NCI-H2107 treated with DMSO at 0.1 percent for 48 hours (cell line): ENCODE measurements around the gene PIK3R5.
"Not testable (repeated sequence)": the region's sequence is repeated elsewhere in the genome, so short reads cannot be mapped to it uniquely, and the experiment has no call there.

Source experiments
- DNase-seq: peaks from one replicate; lab custom pipeline; 2025; ENCODE audit not compliant: unreplicated experiment; lab: John Stamatoyannopoulos, UW

Gene PIK3R5

DNA sequence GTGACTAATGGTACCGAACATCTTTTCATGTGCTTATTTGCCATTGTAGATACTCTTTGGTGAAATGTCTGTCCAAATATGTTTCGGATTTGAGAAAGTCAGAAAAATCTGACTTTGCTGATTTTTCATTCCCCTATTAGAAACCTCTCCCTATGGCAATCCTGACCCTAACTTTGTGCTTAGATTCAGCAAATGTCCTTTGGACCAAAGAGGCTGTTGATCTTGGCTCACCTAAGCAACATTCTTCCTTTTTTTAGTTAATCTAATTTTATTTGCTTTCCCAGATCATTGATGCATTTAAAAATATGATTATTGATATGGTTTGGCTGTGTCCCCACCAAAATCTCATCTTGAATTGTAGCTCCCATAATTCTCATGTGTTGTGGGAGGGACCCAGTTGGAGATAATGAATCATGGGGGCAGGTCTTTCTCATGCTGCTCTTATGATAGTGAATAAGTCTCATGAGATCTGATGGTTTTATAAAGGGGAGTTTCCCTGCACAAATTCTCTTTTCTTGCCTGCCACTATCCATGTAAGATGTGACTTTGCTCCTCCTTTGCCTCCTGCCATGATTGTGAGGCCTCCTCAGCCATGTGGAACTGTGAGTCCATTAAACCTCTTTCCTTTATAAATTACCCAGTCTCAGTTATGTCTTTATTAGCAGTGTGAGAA, 22.9 kb upstream of the PIK3R5 start:
- not testable (repeated sequence) for DNase-seq

DNA sequence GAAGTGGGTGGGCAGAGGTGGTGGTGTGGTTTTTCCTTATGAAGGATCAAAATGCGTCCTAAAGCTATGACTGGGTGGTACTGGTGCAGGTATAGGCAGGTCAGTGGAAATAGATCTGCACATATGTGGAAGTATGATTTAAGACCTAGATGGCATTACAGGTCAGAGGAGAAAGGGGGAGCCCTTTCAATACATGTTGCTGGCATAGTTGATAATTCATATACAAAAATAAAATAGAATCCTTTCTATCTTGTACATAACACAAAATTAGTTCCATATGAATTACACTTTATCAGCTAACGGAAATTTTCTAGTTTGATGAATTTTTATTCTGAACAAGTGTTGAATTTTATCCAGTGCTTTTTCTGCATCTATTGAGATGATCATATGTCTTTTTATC, 20.8 kb upstream of the PIK3R5 start:
- DNase-seq, result no peak

GRCh38 chr17:8985054-8985701, 19.7 kb upstream of the PIK3R5 start:
- DNase-seq, result no peak

DNA sequence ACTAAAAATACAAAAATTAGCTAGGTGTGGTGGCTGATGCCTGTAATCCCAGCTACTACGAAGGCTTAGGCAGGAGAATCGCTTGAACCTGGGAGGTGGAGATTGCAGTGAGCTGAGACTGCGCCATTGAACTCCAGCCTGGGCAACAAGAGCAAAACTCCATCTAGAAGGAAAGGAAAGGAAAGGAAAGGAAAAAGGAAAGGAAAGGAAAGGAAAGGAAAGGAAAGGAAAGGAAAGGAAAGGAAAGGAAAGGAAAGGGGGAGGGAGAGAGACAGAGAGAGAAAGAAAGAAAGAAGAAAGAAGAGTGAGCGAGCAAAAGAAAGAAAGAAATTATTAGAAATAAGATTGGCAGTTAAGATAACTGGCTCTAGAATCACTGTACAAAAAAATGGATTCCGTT, 18.7 kb upstream of the PIK3R5 start:
- not testable (repeated sequence) for DNase-seq

- DNase-seq, result no peak
Observed at GRCh38 chr17:8981443-8981842, 15.9 kb upstream of the PIK3R5 start.

DNA sequence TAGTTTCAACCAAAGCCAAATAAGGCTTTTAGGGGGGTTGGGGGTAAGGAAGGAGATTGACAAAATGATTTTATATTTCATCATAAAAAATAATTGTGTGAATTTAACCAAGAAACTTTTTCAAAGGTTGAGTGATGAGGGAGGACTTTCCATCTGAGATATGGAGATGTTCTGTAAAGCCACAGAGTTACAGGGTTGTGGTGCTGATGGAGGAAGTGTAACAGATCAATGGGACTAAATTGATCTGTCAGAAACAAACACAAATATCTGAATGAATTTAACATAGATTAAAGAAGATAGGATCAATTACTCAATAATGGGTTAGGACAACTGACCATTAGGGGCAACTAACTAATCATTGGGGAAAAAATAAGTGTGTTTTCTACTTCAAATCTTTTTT, 14.2 kb upstream of the PIK3R5 start:
- no peak for DNase-seq

DNA sequence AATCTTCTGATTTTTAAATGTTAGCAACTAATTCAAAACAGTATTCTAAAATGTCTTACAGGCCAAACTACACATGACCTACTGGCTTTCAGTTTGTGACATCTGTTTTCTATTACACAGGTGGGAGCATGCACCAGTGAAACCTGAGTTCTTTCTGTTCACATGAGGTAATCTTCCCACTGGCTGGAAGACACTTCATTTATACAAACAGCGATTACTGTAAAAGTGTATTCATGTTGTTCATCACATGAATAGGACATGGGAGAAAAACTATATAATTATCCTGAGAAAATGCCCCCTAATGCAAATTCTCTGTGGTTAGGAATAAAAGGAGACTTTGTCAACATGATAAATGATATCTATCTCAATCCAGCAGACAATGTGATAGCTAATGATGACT, 11.1 kb upstream of the PIK3R5 start:
- DNase-seq, result no peak

- DNase-seq, result no peak
Observed at GRCh38 chr17:8975091-8975725, 9.7 kb upstream of the PIK3R5 start.

GRCh38 chr17:8969901-8970300, 4.4 kb upstream of the PIK3R5 start:
- DNase-seq, result no peak

- no peak for DNase-seq
Observed at GRCh38 chr17:8968503-8968902, 3.0 kb upstream of the PIK3R5 start.

DNA sequence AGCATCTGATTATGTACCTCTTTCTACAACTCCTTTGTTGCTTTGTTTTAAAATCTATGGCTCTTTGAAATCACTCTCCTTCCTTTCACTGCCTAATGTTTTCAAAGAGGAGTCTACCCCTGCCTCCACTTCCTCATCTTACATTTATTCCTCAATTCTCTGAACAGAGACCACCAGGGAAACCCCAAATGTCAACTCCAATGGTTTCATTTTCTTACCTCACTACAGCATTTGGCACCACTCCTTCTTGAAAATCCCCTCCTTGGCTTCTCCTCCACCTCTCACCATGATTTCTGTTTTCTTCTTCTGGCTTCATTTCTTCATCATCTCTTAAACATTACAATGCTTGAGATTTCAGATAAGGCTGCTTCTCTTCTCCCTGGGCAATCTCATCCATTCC, 2.4 kb upstream of the PIK3R5 start:
- no peak for DNase-seq

- DNase-seq, result no peak
Observed at GRCh38 chr17:8966926-8967325, 1.4 kb upstream of the PIK3R5 start.

DNA sequence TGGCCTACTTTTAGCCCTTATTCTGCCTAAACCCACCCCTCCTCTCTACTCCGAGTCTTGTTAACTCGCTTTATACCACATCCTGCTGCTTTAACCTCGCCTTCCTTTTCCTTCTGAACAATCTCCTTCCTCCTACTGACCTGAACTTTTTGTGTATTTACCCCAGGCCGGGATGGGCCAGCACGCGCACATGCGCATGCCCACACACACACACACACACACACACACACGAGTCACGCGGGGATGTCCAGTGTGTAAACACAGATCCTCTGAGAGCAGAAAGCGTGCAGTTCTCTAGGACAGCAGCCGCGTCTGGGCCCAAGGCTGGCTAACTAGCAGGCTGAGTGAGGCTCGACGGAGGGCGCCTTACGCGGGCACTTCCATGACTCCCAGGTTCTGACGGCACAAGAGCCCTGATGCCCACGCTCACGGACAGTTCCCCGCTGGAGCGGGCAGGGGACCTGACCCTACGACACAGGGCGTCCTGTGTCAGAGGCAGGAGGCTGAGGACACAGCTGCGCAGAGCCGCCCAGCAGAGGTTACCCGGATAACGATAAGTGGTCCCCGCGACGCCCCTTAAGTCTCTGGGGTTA, 610 bp downstream of the PIK3R5 start:
- DNase-seq, result no peak

DNA sequence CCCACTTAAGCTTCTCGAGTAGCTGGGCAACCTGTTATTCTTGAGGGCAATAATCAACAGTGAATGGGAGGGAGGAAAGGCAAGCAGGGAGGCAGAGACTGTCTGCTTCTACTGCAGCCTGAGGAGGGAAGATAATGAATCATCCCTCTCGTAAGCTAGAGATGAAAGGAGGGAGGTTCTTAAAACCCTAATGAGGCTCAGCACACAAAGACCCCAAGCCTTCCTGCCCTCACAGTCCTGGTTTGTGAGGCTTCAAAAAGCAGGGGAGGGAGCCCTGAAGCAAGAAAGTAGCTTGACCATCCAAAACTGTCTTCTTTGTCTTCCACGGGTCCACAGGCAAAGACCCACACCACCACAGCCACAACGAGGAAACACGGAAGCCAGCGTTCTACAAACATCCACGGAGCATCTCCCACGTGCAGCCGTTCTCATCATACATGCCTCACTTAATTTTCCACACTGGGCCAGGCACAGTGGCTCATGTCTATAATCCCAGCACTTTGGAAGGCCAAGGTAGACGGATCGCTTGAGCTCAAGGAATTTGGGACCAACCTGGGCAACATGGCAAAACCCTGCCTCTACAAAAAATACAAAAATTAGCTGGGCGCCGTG, 1.8 kb downstream of the PIK3R5 start:
- no peak for DNase-seq

DNA sequence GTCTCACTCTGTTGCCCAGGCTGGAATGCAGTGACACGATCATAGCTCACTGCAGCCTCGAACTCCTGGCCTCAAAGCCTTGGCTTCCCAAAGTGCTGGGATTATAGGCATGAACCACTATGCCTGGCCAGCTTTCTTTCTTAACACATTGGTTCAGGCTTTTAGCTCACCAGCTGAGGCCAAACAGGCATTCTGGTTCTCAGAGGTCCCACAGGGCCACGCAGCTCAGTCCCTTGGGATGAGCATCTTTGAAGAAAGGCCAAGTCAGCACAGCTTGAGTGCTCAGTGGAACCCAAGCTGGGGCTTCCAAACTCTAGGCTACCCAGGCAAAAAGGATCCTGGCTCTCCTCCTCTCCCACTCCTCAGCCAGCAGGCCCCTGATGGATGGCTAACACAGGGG, 2.5 kb downstream of the PIK3R5 start:
- no peak for DNase-seq

DNA sequence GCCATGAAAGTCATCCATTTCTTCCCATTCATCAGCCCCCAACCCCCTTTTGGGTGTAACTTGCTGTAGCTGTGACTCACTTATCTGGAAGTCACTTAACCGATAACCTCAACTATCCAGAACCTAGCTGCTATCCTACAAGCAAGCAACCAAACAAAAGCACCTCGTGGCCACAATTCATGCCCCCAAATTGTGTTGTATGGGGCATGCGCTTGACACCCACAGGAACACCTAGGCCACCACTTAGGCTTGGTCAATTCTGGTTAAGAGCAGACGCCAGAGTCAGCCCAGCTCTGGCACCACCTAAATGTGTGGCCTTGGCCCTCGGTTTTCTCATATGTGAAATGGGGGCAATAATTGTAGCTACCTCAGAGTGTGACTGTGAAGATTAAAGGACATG, 3.7 kb downstream of the PIK3R5 start:
- no peak for DNase-seq

DNA sequence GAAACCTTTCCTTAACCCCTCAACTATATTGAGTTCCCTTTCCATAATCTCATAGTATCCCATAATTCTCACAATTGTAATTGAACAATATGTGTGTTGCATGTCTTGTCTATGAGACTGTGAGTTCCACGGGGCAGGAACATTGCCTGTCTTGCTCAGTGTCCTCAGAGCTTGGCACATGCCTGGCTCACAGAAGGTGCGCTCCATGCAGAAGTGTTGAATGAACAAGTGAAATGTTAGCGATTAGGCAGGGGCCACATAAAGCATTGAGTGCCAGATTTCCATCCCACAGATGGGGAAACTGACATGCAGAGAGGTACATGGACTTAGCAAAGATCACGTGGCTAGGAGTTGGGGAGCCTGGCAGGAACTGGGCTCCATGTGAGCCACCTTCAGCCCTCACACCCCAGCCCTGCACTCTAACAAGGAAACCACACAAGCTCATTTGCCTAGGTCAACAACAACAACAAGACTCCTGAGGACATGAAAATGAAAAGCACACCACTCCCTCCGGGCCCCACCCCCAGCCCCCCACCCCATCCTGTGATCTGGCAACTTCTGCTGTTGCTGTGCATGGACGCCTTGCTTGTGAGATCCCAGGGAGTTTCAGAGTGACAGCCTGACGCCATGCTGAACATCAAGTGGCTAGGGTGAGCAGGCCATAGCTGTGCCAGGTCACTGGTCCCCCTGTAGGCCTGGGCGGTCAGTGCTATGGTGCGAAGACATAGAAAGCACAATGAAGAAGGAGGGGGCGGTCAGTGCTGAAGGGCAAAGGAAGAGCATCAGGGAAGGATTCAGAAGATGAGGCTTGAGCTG, 5.0 kb downstream of the PIK3R5 start:
- DNase-seq, result no peak

GRCh38 chr17:8959312-8959918, 6.1 kb downstream of the PIK3R5 start:
- no peak for DNase-seq

DNA sequence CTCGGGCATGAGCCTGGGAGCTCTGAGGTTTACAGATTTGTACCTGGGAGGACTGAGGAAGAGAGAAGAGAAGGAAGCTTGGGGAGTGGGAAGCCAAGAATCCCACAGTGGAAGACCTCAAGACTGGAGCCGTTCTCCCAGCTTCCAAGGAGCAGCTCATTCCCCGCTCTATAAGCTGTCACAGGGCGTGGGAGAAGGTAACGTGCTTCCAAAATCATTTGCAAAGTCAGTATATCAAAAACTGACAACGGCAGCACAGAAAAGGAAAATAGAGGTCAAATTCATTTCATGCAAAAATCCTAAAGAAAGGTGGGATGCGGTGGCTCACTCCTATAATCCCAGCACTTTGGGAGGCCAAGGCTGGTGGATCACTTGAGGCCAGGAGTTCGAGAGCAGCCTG, 7.8 kb downstream of the PIK3R5 start:
- no peak for DNase-seq

DNA sequence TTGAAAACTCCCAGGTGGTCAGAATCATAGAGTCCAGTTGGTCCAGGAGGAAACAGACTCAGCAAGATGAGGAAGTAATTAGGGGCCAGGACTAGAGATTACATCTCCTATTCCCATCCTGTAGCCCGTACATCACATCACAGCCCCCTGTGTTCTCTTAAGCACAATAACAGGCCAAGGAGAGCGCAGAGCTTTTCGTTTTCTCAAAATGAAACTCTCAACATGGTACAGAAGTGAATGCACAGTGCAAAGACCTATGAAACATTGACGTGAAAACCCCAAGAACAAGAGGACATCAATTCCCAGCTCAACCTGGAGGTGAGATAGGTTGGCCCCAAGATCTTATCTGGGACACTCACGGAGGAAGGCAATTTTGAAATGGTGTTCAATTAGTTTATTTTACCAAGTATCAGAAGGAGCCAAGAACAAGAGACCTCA, 9.0 kb downstream of the PIK3R5 start:
- DNase-seq, result no peak
